GM21381 (cell line): ENCODE data around the gene ALS2.
"Not testable (repeated sequence)": the region's sequence is repeated elsewhere in the genome, so short reads cannot be mapped to it uniquely, and the experiment has no call there.

Experiments used
- ATAC-seq: cut with Tn5 transposase; IDR thresholded peaks from one replicate; pipeline ENCODE4 v1.9.1; 2021; ENCODE audit warnings: mild to moderate bottlenecking, moderate library complexity; ENCODE audit not compliant: unreplicated experiment

The ALS2 gene

DNA sequence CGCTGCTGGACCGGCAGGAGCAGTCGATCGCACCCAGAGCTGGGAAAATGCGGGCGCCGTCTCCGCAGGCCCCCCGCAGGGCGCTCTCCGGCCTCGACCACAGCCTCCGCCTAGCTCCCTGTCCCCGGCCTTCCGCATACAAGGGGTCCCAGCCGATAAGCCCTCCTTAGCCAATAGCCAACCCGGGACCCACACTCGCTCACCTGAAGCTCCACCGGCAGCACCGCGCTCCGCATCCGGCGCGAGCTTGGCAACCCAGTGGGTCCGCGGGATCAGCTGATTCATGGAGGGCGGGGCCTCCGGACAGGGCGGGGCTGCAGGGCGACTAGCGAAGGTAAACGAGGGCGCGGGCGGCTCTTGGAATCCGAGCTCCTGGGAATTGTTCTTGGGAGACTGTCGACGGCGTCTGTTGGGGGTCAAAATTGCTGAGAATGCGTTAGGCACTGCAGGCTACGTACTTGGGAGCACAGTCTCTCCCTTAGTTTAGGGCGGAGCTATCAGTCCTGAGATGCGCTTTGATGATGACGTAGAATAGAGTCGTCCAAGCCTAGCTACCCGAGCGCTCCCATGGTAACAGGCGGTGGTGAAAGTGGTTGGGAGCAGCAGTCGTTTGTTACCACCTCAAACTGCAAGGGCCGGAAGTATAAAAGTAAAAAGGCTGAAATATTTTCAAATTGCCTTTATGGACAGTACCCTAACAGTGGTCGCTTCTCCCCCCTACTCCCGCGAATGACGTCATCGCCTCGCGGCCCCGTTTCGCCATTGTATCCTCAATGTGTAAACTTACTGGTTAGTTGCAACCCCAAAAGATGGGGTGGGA lies at the start of gene ALS2:
TSS of gene ALS2 (minus strand) at position 260 of the 820 bp plus-strand sequence. CDS start 12,048 bp downstream, outside the sequence.
- peak; percentile 97 for ATAC-seq

DNA sequence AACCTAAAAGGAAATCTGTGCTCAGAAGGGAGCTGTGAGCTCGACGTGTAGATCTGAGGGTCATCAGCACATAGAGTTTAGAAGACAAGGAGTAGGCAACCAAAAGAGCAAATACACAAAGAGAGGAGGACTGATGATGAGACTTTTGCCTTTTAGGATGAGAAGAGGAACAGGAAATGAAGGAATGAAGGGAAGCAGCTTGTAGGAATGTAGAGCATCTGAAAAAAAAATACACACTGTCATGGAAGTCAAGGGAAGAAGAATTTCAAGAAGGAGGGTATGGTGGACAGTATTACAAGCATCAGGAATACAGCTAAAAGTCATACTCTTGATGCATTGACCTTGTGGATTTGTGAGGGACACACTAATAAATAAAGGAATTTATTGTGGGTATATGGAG lies 47.5 kb upstream of the ALS2 start:
- no peak for ATAC-seq

DNA sequence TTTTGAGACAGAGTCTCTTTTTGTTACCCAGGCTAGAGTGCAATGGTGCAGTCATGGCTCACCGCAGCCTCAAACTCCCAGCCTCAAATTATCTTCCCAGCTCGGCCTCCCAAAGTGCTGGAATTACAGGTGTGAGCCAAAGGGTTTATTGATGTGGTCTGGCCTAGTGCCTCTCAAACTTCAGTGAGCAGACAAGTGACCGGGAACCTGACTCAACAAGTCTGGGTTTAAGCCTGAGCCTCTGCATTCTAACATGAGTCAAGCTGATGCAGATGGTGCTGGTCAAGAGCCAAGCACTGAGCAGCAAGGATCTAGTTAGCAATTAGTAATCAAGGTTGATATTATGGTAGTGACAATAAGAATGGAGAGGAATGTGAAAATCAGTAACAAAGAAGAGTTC lies 46.9 kb upstream of the ALS2 start:
- ATAC-seq = no peak

DNA sequence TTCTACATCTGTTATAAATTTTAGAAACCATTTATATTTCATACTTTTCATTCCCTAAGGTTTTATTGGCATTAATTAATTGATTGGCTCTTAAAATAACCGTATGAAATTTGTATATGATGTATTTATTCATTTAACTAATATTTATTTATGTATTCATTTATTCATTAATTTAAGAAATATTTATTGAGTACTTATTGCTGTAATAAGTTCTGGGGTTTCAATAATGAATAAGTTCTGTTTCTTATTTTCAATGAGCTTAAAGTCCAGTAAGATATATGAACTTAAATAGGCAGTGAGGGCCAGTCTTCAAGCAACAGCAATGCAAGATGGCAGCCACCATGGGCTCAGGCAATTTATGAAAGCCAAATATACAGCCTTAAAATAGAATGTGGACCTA lies 43.5 kb upstream of the ALS2 start:
- ATAC-seq = no peak

DNA sequence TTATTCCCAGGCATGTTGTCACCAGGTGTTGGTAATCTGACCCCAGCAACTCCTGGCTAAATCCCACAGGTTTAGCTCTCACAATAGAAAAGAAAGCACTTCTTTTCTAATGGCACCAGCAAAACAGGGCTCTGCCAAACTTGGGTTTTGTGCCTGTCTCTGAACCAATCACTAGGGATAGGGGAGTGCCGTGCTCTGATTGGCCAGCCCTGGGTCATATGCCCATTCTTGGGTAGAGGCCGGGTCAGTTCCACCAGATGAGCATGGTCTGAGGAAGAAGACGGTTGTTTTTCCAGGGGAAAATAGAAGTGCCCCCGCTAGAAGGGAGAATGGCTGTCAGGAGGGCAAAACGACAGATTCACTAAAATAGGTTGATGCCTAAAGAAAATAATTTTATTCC lies 40.3 kb upstream of the ALS2 start:
- ATAC-seq = no peak

DNA sequence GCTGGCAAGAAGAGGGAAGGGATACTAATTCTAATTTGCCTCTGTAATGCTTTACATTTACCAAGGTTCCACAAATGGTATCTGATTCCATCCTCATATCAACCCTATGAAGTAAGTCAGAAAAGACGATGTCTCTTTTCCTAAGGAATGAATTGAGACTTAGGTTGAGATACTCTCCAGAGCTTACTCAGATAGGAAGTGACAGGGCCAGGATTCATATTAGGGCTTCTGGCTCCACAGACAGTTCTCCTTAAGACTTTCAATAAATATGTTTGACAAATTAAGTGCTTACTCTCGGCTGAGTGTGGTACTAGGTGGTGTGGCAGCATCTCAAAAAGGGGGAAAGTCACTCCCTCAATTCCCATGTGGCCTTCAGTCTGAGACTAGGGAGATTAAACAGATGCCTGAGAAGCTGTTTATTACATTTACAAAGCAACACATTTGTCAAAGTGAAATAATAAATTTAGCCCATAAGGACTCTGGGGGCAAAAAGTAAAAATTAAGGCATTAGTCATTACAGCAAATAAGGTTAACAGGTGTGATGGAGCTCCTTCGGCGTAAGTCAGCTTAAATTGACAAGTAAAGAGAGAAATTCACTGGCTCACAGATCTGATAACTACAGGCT lies 39.8 kb upstream of the ALS2 start:
- no peak for ATAC-seq

DNA sequence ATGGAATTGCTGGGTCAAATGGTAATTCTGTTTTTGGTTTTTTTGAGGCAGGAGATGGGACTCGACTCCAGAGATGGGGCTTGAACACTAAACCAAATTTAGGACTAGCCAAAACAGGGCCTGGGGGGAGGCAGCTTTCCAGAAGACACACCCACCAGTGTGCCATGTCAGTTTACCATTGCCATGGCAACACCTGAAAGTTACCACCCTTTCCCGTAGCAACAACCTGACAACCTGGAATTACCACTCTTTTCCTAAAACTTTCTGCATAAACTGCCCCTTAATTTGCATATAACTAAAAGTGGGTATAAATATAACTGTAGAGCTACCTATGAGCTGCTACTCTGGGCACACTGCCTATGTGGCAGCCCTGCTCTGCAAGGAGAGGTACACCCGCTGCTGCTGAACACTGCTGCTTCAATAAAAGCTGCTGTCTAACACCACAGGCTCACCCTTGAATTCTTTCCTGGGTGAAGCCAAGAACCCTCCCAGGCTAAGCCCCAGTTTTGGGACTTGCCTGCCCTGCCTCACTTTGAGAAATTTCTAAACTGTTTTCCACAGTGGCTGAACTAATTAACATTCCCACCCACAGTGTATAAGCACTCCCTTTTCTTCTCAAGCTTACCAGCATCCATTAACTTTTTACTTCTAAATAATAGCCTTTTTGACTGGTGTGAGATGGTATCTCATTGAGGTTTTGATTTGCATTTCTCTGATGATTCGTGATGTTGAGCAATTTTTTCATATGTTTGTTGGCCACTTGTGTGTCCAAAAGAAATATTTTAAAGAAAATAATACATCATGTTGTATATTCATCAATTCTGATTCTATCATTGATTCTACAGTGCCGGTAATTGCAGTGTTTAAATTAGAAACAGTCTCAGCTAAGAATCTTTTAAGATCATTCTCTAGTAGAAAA lies 36.2 kb upstream of the ALS2 start:
- ATAC-seq = no peak

DNA sequence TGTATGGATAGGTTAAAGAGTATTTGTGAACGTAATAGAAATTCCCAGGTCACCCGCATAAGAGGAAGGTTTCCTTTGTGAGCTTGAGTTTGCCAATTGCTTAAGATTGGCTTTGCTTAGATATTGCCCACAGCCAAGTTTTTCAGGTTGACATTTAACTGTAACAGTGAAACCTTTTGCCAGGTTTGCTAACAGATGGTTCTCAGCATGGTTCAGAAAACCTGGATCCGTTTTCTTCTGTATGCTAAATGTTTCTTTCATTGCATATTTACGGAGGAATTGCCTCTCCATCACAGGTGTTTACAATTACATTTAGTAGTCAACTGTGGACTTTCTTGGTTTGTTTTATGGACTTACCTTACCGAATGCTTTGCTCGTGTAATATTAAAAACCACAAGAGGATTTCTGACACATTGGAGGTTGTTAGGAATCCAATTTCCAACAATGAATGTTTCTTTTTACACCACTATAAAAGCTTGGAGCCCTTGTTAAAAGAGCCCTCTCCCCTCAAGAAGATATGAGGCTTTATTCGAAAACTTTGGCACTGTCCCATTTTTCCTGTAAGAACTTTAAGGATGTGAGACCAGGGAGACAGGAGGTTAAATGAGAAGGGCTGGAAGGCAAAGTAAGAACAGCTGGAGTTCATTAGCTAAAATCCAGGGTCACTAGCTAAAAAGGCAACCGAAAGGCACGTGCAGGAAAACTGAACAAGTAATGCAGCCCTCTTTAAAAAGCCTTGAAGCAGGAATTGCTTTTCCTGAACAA lies 33.4 kb upstream of the ALS2 start:
- no peak for ATAC-seq

DNA sequence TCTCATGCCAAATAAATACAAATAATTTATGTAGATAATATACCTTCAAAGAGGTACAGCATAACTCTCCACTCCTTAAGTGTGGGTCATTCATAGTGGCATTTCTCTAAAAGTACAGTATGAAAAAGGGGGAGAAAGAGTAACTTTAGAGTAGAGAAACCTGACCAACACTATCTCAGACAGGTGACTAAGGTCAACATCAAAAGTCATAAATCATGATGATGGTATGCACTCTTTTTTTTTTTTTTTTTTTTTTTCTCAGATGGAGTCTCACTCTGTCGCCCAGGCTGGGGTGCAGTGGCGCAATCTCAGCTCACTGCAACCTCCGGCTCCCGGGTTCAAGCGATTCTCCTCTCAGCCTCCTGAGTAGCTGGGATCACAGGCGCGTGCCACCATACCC lies 29.9 kb upstream of the ALS2 start:
- not testable (repeated sequence) for ATAC-seq

DNA sequence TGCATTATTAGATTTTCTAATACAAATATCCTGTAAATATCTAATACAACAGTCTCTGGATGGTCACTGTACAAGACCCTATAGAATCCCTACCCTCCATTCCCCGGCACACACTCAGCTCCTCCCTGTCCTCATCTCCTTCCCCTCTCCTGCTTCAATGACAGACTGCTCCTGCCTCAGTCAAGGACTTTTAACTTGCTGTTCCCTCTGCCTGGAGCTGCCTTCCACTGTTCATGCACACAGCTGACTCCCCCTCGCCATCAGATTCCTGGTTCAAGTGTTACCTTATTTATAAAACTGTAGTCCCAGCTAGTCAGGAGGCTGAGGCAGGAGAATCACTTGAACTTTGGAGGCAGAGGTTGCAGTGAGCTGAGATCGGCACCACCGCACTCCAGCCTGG lies 28.9 kb upstream of the ALS2 start:
- ATAC-seq = no peak

DNA sequence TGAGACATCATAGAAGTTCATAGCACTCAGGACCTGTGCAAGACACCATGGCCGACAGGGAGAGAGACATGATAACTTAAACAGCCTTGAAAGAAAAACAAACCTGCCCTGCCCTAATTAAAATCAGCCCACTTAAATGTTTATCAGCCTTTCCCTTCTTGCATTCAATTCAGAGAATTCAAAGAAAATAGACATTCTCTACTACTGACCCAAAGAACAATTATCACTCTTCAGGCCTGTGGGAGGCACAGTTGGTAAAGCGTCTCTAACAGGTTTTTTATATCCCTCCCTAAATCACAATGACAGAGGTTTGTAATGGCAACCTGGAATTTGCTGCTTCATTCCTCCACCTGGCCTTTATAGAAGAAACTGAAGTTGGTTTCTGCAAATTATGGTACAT lies 27.3 kb upstream of the ALS2 start:
- ATAC-seq = no peak

DNA sequence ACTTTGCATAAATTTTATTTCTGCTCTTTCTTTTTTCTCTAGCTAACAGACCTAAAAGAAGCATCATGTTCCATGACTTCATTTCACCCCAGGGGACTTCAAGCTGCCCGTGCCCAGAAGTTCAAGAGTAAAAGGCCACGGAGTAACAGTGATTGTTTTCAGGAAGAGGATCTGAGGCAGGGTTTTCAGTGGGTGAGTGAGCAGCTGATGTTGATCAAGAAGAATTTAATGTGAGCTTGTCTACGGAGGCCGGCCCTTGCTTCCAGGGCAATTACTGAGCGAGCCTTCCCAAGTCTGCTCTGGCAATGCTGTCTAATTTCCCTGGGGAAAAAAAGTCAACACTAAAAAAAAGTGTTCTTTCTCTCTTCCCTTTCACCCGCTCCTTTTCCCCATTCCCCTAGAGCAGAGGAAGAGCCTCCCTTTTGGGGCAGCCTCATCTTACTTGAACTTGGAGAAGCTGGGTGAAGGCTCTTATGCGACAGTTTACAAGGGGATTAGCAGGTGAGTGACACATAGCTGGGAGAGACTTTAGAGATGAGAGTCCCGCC lies 26.8 kb upstream of the ALS2 start:
- ATAC-seq = no peak

DNA sequence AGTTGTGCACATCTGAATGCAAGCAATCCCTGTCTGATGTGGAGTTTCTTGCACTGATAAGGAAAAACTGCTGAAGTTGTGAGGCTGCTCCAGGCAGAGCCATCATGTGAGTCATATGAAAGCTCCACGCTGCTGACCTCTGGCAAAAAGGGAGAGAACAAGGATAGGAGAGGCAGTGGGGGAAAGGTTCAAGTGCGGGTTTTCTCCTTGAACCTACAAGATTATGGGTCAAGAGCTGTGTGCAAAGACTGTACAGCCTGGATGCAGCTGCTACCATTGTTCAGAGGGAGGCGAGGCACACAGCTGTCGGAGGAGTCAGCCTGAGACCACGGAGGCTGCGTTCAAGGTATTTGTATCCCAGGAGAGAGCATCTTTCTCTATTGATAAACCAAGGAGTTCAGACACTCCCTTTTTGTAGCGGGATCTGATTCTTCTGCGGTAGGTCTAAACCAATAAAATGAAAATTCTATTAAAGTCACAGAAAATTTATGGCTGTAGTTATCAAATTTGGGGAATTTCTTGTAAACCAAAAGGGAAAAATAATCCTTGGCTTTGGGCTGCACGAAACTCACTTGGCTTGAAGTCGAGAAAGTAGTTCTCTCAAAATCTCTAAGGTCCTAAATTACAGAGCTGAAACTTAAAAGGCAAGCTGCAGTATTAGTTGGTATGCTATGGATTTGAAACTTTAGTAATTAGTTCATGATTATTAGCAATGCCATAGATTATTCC lies 25.9 kb upstream of the ALS2 start, which contains the start of gene CDK15:
TSS of gene CDK15 (plus strand) at position 96 of the 729 bp plus-strand sequence. CDS start at position 224, 128 bp downstream.
- no peak for ATAC-seq

DNA sequence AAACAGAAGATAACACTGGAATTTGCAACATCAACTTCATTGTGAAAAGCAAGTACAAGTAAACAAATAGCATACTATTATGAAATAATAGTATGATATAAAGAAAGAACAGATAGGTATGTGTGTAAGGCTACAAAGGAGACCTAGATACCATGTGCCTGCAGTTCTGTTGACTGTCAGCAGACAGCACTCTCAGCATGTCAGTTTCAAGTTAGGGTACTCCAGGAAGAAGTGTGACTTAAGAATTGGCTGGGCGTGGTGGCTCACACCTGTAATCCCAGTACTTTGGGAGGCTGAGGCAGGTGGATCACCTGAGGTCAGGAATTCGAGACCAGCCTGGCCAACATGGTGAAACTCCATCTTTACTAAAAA lies 18.2 kb upstream of the ALS2 start:
- not testable (repeated sequence) for ATAC-seq

DNA sequence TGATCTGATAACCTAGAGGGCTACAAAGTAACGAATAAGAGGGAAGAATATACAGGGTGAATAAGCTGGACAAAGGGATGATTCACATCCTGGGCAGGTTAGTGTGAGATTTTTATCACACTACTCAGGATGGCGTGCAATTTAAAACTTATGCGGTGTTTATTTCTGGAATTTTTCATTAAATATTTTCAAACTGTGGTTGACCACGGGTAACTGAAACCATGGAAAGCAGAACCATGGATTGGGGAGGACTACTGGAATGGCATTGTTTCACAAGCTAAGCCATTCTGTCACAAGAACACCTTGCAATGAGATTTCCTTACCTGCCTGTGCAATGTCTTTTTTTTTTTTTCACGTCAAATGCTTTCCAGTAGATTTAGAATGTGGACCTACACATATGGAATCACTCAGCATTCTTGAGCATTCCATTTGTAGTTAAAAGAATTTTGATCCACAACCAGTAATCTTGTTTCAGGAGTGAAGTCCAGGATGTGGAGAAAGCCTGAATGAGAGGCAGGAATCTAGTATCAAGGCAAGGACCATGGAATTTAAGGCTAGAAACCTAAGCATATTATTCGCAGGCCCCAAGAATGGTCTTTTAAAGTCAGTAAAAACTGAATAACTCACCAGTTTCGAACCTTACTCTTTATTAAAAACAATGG lies 17.6 kb upstream of the ALS2 start:
- ATAC-seq = no peak

DNA sequence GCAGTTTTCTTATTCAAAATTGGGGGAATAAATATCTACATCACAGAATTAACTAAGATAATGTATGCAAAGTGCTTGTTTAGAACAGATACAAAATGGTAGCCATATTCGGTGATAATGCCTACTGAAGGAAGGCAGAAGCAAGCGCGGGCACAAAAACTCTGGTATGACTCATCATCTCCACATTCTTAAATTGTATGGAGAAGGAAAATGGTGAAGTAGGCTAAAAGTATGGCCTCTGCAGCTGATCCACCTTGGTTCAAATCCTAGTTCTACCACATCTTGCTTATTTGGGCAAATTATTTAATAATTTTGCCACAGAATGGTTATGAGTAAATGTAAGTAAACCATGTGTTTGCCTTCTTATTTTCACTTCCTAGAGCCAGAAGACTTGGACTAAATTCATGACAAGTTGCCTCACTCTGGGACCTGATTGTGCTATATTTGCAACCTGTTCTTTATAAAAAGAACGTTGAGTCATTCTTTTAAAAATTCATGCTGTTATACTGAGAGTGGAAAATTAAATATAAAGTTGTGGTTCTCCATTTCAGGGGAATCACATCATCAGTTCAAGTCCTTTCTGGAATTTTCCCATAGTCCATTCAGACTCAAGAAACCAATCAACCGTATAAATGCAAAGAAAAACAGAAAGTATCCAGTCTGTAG lies 16.6 kb upstream of the ALS2 start:
- no peak for ATAC-seq

DNA sequence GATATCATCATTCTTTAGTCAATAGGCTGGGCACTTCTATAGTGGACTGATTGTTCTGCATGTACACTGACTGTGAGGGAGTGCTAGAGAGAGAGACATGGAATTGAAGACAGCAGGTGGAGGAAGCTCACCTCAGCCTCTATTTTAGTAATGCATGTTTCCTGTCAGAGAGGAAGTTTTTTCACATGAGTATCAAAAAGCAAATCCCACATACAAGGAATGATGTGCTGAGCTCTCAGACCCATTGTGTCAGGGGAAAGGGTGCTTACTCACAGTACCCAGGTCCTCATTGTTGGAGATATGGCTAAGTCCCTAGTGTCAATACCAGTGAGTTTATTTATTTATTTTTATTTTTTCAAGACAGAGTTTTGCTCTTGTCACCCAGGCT lies 15.7 kb upstream of the ALS2 start:
- no peak for ATAC-seq

DNA sequence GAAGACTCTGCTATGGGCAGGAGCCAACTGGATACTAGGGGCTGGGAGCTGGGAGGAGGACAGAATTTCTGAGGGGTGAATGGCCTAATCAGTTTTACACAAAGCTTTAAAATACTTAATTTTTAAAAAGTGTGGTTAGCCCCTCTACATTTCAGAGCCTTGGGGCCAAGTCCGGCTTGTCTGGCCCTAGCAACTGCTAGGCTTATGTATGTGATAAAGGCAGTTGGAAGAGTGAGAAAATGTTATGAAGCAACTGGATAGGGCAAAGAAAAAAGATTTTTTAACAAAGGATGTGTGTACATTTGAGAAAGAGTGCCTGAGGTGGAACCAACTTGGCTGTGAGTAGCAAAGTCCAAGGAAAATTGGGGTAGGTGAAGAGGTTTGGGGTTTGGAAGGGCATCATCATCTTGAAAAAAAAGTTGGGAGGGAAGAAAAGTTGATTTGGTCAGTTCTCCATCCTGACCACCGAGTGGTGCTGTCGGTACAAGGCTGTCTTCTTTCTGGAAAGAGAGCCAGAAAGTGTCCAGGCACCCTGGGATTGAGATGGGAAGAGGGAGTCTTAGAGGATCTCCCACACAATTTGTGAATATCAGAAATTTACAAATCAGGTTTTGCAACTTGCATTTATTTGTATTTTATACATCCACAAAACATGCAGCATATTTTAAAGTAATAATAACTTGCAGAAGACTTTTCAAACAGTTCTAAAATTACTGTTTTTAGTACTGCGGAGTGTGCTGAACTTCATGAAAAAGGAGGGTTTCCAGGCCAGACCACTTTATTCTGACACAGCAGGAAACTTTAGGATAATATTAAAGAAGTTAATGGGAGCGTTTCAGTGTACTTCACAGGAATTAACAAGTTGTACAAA lies 15.1 kb upstream of the ALS2 start:
- no peak for ATAC-seq
